Muscle of arm (tissue), 14 donors: ENCODE data around the gene CALHM3. TPM values are rescaled to one million over a fixed set of nuclear protein-coding genes. Genes with fewer than 3 reads are reported as not detected.
"Not testable (repeated sequence)": the region's sequence is repeated elsewhere in the genome, so short reads cannot be mapped to it uniquely, and the experiment has no call there.

Experiments used
- DNase-seq: peaks from one replicate; pipeline ENCODE4 v3.0.0-alpha.2; 2013
- long read RNA-seq, 11 donors: transcript quantifications; one replicate each; lab custom pipeline, GENCODE V29; 2026
- polyA plus RNA-seq, 12 donors: library from polyadenylated mRNA; unstranded; fragments of 120-200 nt; gene quantifications; one replicate each; pipeline ENCODE4 v1.2.1, GENCODE V29; 2013; ENCODE audit not compliant: insufficient read length in 12 of 12

Gene CALHM3, protein sequence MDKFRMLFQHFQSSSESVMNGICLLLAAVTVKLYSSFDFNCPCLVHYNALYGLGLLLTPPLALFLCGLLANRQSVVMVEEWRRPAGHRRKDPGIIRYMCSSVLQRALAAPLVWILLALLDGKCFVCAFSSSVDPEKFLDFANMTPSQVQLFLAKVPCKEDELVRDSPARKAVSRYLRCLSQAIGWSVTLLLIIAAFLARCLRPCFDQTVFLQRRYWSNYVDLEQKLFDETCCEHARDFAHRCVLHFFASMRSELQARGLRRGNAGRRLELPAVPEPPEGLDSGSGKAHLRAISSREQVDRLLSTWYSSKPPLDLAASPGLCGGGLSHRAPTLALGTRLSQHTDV
- polyA plus RNA-seq, result under 1 TPM in 1 of 12 donors, not detected in 11; 0.11 TPM
- long read RNA-seq, donor 1, result 0 reads
- long read RNA-seq, donor 2, result 0 reads
- long read RNA-seq, donor 3, result 0 reads
- long read RNA-seq, donor 4, result 0 reads
- long read RNA-seq, donor 5, result 0 reads
- long read RNA-seq, donor 6, result 0 reads
- long read RNA-seq, donor 7, result 0 reads
- long read RNA-seq, donor 8, result 0 reads
- long read RNA-seq, donor 9, result 0 reads
- long read RNA-seq, donor 10, result 0 reads
- long read RNA-seq, donor 11, result 0 reads

- DNase-seq, result no peak
Measured at GRCh38 chr10:103479135-103479534, at the start of gene CALHM3. Gene CALHM3 (minus strand): TSS chr10:103479240. CDS start chr10:103479032, 208 bp downstream.

- DNase-seq, result no peak
Measured at GRCh38 chr10:103528549-103528948, 49.5 kb upstream of the CALHM3 start.

DNA sequence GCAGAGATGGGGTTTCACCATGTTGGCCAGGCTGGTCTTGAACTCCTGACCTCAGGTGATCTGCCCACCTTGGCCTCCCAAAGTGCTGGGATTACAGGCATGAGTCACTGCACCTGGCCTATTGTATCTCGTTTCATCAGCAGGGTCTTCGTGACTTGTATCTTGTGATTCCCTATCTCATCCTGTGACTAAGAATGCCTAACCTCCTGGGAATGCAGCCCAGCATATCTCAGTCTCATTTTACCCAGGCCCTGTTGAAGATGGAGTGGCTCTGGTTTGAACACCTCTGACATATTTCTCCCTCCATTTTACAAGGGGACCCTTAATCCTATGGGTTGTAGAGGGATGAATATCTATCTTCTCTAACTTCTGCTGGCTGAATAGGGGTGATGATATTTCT lies 48.4 kb upstream of the CALHM3 start:
- DNase-seq, result not testable (repeated sequence)

- DNase-seq, result no peak
Measured at GRCh38 chr10:103525901-103526300, 46.9 kb upstream of the CALHM3 start.

GRCh38 chr10:103523683-103524082 lies 44.6 kb upstream of the CALHM3 start:
- DNase-seq, result no peak

DNA sequence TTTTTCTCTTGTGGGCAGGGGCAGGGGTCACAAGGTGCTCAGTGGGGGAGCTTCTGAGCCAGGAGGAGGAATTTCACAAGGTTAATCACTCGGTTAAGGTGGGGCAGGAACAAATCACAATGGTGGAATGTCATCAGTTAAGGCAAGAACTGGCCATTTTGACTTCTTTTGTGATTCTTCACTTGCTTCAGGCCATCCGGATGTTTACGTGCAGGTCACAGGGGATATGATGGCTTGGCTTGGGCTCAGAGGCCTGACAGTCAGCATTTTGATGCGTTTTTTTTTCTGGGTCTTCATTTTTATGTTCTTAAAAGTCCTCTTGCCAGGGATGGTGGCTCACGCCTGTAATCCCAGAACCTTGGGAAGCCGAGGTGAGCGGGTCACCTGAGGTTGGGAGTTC lies 43.0 kb upstream of the CALHM3 start:
- not testable (repeated sequence) for DNase-seq

GRCh38 chr10:103519798-103520197 lies 40.8 kb upstream of the CALHM3 start:
- DNase-seq, result no peak

DNA sequence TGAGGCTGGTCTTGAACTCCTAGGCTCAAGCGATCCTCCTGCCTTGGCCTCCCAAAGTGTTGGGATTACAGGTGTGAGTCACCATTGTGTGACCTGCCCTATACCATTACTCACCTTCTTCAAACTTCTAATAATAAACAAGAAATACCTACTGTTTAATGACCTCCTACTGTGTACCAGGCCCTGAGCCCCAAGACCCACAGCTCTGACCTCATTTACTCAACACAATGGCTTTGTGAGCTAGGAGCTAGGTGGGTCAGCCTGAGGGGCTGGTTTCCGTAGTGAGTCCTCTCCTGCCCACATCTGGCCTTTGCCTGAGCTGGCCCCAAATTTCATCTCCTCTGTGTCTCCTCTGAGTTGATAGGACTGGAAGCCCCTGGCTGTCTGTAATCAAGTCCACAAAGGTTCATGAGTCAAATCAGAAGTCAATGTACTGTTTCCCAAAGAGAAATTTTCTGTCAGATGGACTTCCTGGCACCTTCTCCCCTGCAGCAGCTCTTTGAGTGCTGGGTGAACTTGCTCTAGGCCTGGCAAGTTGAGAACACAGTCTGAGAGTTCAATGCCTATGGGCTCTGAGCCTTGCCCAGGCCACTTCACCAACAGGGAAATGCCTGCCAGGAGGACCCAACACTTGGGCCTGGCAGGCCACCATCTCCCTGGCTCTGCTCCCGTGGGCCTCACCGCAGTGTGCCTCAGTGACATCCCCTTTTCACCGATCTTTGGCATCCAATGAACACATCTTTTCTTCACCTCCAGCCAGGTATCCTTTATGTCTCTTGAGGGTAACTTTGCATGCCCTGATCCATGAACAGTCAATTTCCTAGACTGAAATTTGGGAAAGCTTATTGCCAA lies 38.4 kb upstream of the CALHM3 start:
- DNase-seq, result no peak

GRCh38 chr10:103514244-103514643 lies 35.2 kb upstream of the CALHM3 start:
- DNase-seq, result no peak

GRCh38 chr10:103513380-103514060 lies 34.5 kb upstream of the CALHM3 start:
- DNase-seq, result no peak

DNA sequence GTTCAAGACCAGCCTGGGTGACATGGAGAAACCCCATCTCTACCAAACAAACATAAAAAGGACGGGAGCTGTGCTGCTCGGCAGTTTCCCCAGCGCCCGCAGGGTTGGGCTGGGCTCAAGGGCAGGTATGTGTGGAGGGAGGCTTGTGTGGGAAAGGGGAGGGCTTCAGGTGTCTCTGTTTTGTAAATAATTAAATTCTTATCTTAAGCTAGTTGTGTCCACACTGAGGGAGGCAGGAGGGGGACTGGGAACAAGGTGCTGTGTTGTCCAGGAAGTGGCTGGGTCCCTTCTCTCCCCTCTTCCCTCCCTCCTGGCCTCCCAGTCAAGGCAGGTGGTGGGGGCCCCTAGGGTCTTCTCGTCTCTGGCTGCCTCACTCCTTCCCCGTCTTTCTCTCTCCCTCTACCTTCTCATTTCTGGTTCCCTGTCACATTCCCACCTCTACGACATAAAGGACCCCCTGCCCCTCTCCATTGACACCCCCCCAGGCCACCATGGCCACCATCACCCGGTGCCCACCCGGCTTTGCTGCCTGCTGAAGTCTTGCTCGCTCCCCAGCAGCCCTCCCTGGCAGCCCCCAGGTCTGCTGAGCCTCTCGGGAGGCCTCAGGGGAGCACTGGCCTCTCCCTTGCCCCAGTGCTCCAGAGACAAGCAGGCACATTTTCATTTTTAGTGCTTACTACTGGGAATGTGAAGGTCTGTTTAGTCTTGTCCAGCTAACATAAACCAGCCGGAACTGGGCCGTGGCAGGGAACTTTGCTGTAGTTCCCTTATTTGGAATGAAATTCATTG lies 33.7 kb upstream of the CALHM3 start:
- no peak for DNase-seq

GRCh38 chr10:103512166-103512565 lies 33.1 kb upstream of the CALHM3 start:
- DNase-seq, result no peak

GRCh38 chr10:103510791-103511752 lies 32.0 kb upstream of the CALHM3 start:
- DNase-seq, result no peak

DNA sequence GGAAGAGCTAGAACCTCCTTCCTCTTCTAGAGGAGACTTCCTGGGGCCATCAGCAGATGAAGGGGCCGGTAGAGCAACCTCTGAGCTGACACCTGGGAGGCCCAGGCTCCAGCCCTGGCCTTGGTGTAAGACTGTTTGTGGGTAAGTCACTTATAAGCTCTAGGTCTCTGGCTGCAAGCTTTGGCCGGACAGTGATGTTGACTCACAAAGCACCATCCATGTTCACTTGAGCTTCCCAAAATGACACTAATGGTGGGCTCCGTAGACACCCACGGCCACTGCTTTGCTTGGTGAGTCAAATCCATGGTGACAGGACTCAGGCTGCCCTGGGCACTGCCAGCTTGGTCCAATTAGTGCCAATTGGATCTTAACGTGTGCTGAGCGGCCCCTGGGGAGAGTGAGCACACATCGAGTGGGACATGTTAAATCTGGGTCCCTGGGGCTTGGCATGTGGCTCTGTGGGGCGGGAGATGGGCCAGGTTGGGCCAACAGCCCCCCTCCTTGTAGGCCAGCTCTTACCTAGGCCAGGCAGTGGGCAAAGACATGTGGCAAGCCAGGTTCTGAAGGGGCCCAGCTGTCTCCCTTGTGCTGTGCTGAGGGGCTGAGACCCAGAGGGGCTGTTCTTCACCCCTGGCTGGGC lies 31.1 kb upstream of the CALHM3 start:
- DNase-seq, result no peak

GRCh38 chr10:103507235-103508191 lies 28.5 kb upstream of the CALHM3 start:
- DNase-seq, result no peak

DNA sequence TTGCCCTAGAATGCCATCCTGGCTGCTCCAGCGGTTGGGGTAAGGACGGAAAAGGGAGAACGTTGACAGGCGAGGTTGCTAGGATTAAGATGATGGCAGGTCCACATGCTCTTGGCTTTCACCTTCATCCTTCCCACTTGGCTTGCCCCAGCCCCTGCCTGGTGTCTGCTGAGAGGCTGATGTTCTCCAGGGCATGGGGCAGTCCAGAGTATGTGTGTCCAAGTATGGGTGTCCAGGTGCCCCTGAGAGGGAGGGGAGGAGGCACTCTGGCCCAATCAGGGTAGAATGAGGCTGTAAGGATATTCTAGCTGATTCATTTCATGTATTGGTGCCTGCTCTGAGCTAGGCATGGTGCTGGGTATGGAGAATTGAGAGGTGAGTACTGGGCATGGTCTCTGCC lies 27.0 kb upstream of the CALHM3 start:
- DNase-seq, result no peak

- DNase-seq, result no peak
Measured at GRCh38 chr10:103504181-103504783, 25.2 kb upstream of the CALHM3 start.

DNA sequence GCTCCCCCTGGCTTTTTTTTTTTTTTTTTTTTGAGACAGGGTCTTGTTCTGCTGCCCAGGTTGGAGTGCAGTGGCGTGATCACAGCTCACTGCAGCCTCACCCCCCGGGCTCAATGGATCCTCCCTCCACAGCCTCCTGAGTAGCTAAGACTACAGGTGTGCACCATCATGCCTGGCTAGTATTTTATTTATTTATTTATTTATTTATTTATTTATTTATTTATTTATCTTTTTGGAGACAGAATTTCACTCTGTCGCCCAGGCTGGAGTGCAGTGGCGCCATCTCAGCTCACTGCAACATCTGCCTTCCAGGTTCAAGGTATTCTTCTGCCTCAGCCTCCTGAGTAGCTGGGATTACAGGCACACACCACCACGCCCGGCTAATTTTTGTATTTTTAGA lies 24.7 kb upstream of the CALHM3 start:
- DNase-seq, result not testable (repeated sequence)
